SHP77 treated with DMSO at 0.1 percent for 48 hours (cell line): Measurements from ENCODE around the gene CAMK2G.
"Not testable (repeated sequence)": the region's sequence is repeated elsewhere in the genome, so short reads cannot be mapped to it uniquely, and the experiment has no call there.

ENCODE experiments used
- DNase-seq: peaks from one replicate; lab custom pipeline; 2025; lab: John Stamatoyannopoulos, UW

Gene CAMK2G

GRCh38 chr10:73790886-73791625 is 83.3 kb downstream of the CAMK2G start:
- DNase-seq, result no peak

GRCh38 chr10:73789659-73790055 is 84.7 kb downstream of the CAMK2G start:
- no peak for DNase-seq

GRCh38 chr10:73788864-73789658 is 85.3 kb downstream of the CAMK2G start:
- DNase-seq, result no peak

- DNase-seq, result not testable (repeated sequence)
Observed at GRCh38 chr10:73787031-73787800, 87.1 kb downstream of the CAMK2G start.

GRCh38 chr10:73786512-73786885 is 87.9 kb downstream of the CAMK2G start:
- no peak for DNase-seq

- DNase-seq, result no peak
Observed at GRCh38 chr10:73785721-73786511, 88.4 kb downstream of the CAMK2G start.

GRCh38 chr10:73785211-73785720 is 89.1 kb downstream of the CAMK2G start, which contains the start of gene ZSWIM8:
Gene ZSWIM8 (plus strand): TSS chr10:73785606. CDS start chr10:73785879, 273 bp downstream.
- peak; percentile 53 for DNase-seq

- no peak for DNase-seq
Observed at GRCh38 chr10:73782749-73783085, 91.6 kb downstream of the CAMK2G start.

GRCh38 chr10:73781879-73782748 is 92.2 kb downstream of the CAMK2G start, which contains the start of gene CHCHD1:
Gene CHCHD1 (plus strand): TSS chr10:73782048. CDS start chr10:73782076, 28 bp downstream.
- peak; percentile 16 for DNase-seq

- no peak for DNase-seq
Observed at GRCh38 chr10:73781548-73781878, 92.8 kb downstream of the CAMK2G start.

GRCh38 chr10:73780966-73781365 is 93.4 kb downstream of the CAMK2G start:
- DNase-seq, result no peak

- DNase-seq, result no peak
Observed at GRCh38 chr10:73780301-73780700, 94.1 kb downstream of the CAMK2G start.

- no peak for DNase-seq
Observed at GRCh38 chr10:73779539-73780197, 94.7 kb downstream of the CAMK2G start.

GRCh38 chr10:73779018-73779417 is 95.3 kb downstream of the CAMK2G start:
- DNase-seq, result no peak

GRCh38 chr10:73774637-73775036 is 99.7 kb downstream of the CAMK2G start:
- no peak for DNase-seq

- no peak for DNase-seq
Observed at GRCh38 chr10:73773152-73773879, 101.0 kb downstream of the CAMK2G start.

GRCh38 chr10:73772281-73773151 is 101.8 kb downstream of the CAMK2G start:
- DNase-seq, result no peak

- no peak for DNase-seq
Observed at GRCh38 chr10:73771722-73772280, 102.6 kb downstream of the CAMK2G start.
